SU-DHL-6 (cell line): Measurements from ENCODE around the gene ITIH5.

Source experiments
- CTCF ChIP-seq: fragments of 200-600 bp; sonication (generic); IDR thresholded peaks from one replicate; pipeline ENCODE4 v1.5.1; 2017; ENCODE audit warnings: antibody characterized with exemption, mild to moderate bottlenecking, low read length, moderate library complexity; ENCODE audit not compliant: insufficient read depth, poor library complexity, severe bottlenecking
- EZH2phosphoT487 ChIP-seq: fragments of 200-600 bp; sonication (generic), shearing (Covaris generic); conservative IDR thresholded peaks from 2 replicates; pipeline ENCODE4 v1.6.1; 2018; ENCODE audit warnings: mild to moderate bottlenecking, antibody characterized with exemption, low read length, moderate library complexity, mixed read lengths

DNA sequence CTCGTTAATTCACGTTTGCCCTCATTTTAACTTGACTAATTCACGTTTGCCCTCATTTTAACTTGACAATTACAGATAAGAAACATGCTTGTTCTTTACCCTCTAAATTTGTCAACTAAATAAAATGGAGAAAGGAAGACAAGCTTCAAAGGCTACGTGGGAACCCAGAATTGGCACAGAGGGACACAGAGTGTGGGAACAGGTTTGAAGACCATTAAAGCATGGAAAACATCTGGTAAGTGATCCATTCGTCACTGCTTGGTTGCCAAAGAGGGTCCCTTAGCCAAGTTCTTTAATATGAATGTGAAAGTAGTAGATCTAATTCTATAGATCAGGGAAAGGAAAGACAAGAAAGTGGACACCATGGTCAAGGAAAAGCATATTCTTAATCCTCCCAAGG is 57.2 kb downstream of the ITIH5 start:
- TF ChIP-seq CTCF (no peak), EZH2phosphoT487 (no peak)
